ENCODE data around the gene WDR1.

The WDR1 gene

DNA sequence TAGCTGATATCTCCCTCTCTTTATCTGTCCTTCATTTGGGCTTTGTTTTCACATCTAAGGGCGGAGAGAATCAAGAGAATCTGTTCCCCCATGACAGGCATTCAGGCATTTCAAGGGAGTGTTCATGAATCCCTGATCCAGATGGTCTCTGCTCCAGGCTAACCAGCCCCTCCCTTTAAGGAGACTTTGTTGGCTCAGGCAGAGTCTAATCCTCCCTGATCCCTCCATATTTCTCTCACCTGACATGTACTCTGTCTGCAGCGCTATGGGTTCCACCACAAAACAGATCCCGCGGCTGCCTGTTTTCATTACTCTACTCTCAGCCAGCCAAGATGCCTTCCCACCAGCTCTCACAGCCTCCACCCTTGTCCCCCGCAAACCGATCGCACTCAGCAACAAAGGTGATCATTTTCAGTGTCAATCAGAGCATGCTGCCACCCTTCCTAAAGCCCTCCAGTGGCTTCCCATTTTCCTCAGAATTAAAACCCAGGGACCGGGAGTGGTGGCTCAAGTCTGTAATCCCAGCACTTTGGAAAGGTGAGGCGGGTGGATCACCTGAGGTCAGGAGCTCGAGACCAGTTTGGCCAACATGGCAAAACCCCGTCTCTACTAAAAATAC, 65.0 kb downstream of the WDR1 start:
- no peak overlapping the region for H3K27ac ChIP-seq (ENCODE audit: insufficient read depth, low read depth, low read length, poor library complexity, severe bottlenecking)
- H3K9me3 ChIP-seq (ENCODE audit: control insufficient read depth, low read length) = no peaks in the 10 kb centered on the region
- WGBS, 2 experiments = 82% methylated on average over 11 of the region's 11 CpGs
- H3K36me3 ChIP-seq (ENCODE audit: control insufficient read depth, insufficient read depth, low read length) = no peaks in the 10 kb centered on the region
- no peaks in the 10 kb centered on the region for H3K27me3 ChIP-seq (ENCODE audit: control insufficient read depth, insufficient read depth, low read length, poor library complexity, severe bottlenecking)
- H3K4me3 ChIP-seq (ENCODE audit: insufficient read depth, low read depth, low read length) = no peak overlapping the region
- peaks cover 14% of the 10 kb centered on the region for H3K4me1 ChIP-seq (ENCODE audit: control insufficient read depth, insufficient read depth, low read length)

DNA sequence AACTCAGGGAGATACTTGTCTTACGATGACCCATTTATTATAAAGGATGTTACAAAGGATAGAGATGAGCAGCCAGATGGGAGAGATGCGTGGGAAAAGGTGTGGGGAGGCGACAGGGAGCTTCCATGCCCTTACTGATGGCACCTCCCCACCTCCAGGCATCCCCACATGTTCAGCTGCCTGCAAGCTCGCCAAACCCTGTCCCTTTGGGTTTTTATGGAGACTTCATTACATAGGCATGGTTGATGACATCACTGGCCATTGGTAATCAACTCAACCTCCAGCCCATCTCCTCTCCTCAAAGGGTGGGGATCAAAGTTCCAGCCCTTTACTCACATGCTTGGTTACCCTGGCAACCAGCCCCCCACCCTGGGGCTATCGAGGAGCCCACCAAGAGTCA, 65.9 kb downstream of the WDR1 start:
- Histone ChIP-seq H3K27ac (ENCODE audit: insufficient read depth, low read depth, low read length, poor library complexity, severe bottlenecking) (no peak overlapping the region), H3K9me3 (ENCODE audit: control insufficient read depth, low read length) (no peaks in the 10 kb centered on the region), H3K27me3 (ENCODE audit: control insufficient read depth, insufficient read depth, low read length, poor library complexity, severe bottlenecking) (no peaks in the 10 kb centered on the region), H3K4me3 (ENCODE audit: insufficient read depth, low read depth, low read length) (no peak overlapping the region), H3K4me1 (ENCODE audit: control insufficient read depth, insufficient read depth, low read length) (peaks cover 14% of the 10 kb centered on the region), H3K36me3 (ENCODE audit: control insufficient read depth, insufficient read depth, low read length) (no peaks in the 10 kb centered on the region)
- 85 to 91% methylated on average over 5 of the region's 5 CpGs for WGBS, 2 experiments

DNA sequence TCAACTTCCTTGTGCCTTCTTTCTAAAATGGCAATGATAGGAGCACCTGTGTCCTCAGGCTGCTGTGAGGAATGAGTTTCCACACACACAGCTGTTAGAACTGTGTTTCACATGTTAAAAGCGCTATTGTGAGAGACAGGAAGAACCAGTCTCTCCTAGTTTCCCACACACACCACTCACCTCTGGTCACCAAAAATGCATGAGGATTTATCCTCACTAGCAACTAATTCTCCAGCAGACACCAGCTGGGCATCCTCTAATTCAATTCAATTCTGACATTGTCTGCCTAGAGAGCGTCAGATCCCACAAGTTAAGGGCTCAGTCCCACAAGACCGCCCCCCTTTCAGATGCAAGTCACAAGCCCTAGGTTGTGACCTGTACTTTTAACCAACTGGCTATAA, 66.3 kb downstream of the WDR1 start:
- 61 to 63% methylated on average over 3 of the region's 3 CpGs for WGBS, 2 experiments
- no peaks in the 10 kb centered on the region for H3K27me3 ChIP-seq (ENCODE audit: control insufficient read depth, insufficient read depth, low read length, poor library complexity, severe bottlenecking)
- no peaks in the 10 kb centered on the region for H3K9me3 ChIP-seq (ENCODE audit: control insufficient read depth, low read length)
- no peaks in the 10 kb centered on the region for H3K36me3 ChIP-seq (ENCODE audit: control insufficient read depth, insufficient read depth, low read length)
- peaks cover 14% of the 10 kb centered on the region for H3K4me1 ChIP-seq (ENCODE audit: control insufficient read depth, insufficient read depth, low read length)
- no peak overlapping the region for H3K4me3 ChIP-seq (ENCODE audit: insufficient read depth, low read depth, low read length)
- no peak overlapping the region for H3K27ac ChIP-seq (ENCODE audit: insufficient read depth, low read depth, low read length, poor library complexity, severe bottlenecking)

DNA sequence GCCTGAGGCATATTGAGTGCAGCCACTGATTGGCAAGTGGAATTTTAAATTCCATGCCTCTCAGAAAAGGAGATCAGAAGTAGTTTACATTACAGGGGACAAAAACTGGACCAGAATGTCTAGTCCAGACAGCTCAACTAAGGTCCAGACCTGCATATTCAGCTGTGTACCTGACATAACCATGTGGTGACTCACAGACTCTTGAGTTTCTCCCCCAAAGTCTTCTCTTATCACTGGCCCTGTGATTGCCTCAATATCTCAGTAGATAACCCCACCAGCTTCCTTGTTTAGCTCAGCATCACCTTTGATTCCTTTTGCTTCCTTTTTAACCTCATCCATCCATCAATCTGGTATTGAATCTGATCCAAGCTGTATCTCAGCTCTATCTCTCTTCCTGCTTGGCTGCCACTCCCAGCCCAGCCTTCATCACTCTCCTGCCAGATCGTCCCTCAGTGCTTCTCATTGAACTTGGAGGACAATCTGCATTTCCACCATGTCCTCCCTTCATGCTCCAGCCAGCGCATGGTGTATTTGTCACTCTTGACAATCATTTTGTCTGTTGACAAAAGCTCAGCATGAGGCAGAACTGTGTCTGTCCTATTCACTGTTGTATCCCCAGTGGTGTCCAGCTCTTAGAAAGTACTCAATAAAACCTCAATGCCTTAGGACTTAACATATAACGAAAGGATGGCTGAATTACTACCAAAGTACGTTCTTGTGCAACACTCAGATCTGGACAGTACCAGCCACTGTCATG, 67.5 kb downstream of the WDR1 start:
- Histone ChIP-seq H3K36me3 (ENCODE audit: control insufficient read depth, insufficient read depth, low read length) (no peaks in the 10 kb centered on the region), H3K4me3 (ENCODE audit: insufficient read depth, low read depth, low read length) (no peak overlapping the region), H3K4me1 (ENCODE audit: control insufficient read depth, insufficient read depth, low read length) (peaks cover 14% of the 10 kb centered on the region), H3K27me3 (ENCODE audit: control insufficient read depth, insufficient read depth, low read length, poor library complexity, severe bottlenecking) (no peaks in the 10 kb centered on the region), H3K27ac (ENCODE audit: insufficient read depth, low read depth, low read length, poor library complexity, severe bottlenecking) (no peak overlapping the region), H3K9me3 (ENCODE audit: control insufficient read depth, low read length) (no peaks in the 10 kb centered on the region)
- 80 to 85% methylated on average over 4 of the region's 4 CpGs for WGBS, 2 experiments

DNA sequence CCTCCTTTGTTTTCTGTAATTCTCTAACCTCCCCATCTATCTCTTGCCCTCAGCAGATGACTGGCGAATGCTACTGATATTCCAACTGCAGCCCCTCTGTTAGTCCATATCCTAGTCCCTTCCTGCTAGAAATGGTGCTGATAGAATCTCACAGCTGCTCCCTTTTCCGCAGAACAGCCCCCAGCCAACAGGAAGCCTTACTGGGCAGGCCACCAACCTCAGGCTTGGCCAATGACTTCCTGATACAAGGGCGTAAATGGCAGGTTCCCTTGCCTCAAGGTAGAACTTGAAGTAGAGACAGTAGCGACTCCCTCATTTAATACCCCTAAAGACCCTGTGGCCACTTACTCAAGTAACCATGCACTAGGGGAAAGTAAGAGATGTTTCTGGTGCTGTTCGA, 68.6 kb downstream of the WDR1 start:
- Histone ChIP-seq H3K36me3 (ENCODE audit: control insufficient read depth, insufficient read depth, low read length) (no peaks in the 10 kb centered on the region), H3K4me1 (ENCODE audit: control insufficient read depth, insufficient read depth, low read length) (peaks cover 14% of the 10 kb centered on the region), H3K9me3 (ENCODE audit: control insufficient read depth, low read length) (no peaks in the 10 kb centered on the region), H3K27me3 (ENCODE audit: control insufficient read depth, insufficient read depth, low read length, poor library complexity, severe bottlenecking) (no peaks in the 10 kb centered on the region), H3K27ac (ENCODE audit: insufficient read depth, low read depth, low read length, poor library complexity, severe bottlenecking) (no peak overlapping the region), H3K4me3 (ENCODE audit: insufficient read depth, low read depth, low read length) (no peak overlapping the region)
- 94 to 99% methylated on average over 5 of the region's 5 CpGs for WGBS, 2 experiments

DNA sequence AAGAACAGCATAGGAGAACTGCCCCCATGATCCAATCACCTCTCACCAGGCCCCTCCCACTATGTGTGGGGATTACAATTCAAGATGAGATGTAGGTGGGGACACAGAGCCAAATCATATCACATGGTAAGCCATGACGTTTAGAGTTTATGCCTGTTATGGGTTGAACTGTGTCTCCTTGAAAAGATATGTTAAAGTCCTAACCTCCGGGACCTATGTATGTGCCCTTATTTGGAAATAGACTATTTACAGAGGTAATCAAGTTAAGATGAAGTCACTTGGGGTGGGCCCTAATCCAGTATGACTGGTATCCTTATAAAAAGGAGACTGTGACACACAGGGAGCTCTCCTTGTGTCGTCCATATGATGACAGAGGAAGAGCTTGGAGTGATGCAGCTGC, 70.1 kb downstream of the WDR1 start:
- Histone ChIP-seq H3K36me3 (ENCODE audit: control insufficient read depth, insufficient read depth, low read length) (no peaks in the 10 kb centered on the region), H3K4me3 (ENCODE audit: insufficient read depth, low read depth, low read length) (no peak overlapping the region), H3K27ac (ENCODE audit: insufficient read depth, low read depth, low read length, poor library complexity, severe bottlenecking) (no peak overlapping the region), H3K9me3 (ENCODE audit: control insufficient read depth, low read length) (no peaks in the 10 kb centered on the region), H3K4me1 (ENCODE audit: control insufficient read depth, insufficient read depth, low read length) (peaks cover 10% of the 10 kb centered on the region), H3K27me3 (ENCODE audit: control insufficient read depth, insufficient read depth, low read length, poor library complexity, severe bottlenecking) (no peaks in the 10 kb centered on the region)
- WGBS, 2 experiments = 87 to 92% methylated on average over 3 of the region's 3 CpGs

DNA sequence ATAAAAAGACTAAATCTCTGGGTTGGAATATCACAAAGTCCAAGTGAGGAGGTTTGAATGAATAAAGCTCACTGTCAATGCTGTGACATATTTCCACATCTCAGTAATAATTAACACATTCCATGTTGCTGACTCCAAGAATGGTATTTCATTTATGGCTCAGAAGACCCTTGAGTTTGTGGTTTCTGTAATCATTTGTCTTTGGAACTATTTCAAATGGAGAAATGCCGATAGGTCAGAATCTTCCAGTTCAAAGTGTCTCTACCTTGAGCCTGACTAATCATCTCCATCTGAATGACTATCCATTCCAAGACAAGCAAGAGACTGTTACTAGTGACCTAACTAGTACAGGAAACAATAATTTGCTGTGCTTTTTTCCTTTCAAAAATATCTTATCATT, 71.1 kb downstream of the WDR1 start:
- H3K9me3 ChIP-seq (ENCODE audit: control insufficient read depth, low read length) = no peaks in the 10 kb centered on the region
- no peak overlapping the region for H3K27ac ChIP-seq (ENCODE audit: insufficient read depth, low read depth, low read length, poor library complexity, severe bottlenecking)
- H3K4me1 ChIP-seq (ENCODE audit: control insufficient read depth, insufficient read depth, low read length) = peaks cover 6% of the 10 kb centered on the region
- WGBS, 2 experiments = 87 to 93% methylated on average over 1 of the region's 1 CpG
- H3K27me3 ChIP-seq (ENCODE audit: control insufficient read depth, insufficient read depth, low read length, poor library complexity, severe bottlenecking) = no peaks in the 10 kb centered on the region
- H3K36me3 ChIP-seq (ENCODE audit: control insufficient read depth, insufficient read depth, low read length) = no peaks in the 10 kb centered on the region
- no peak overlapping the region for H3K4me3 ChIP-seq (ENCODE audit: insufficient read depth, low read depth, low read length)

DNA sequence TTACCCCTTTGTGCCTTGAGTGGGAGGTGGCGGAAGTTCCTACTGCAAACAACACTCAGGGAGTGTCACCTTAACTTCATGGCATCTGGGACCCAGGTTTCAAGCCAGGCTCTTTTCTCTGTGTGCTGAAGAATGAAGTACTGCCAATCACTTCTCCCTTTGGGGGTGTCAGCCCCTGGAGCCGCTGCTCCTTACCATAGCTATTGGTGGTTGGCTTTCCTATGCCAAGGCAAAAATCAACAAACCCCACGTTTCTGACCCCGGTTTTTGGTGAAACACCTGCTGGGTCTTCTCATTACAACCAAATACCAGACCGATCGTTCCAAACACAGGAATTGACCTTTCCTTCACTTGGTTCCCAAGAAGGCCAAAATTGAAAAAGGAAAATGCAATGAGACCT, 75.6 kb downstream of the WDR1 start:
- H3K4me3 ChIP-seq (ENCODE audit: insufficient read depth, low read depth, low read length) = no peak overlapping the region

DNA sequence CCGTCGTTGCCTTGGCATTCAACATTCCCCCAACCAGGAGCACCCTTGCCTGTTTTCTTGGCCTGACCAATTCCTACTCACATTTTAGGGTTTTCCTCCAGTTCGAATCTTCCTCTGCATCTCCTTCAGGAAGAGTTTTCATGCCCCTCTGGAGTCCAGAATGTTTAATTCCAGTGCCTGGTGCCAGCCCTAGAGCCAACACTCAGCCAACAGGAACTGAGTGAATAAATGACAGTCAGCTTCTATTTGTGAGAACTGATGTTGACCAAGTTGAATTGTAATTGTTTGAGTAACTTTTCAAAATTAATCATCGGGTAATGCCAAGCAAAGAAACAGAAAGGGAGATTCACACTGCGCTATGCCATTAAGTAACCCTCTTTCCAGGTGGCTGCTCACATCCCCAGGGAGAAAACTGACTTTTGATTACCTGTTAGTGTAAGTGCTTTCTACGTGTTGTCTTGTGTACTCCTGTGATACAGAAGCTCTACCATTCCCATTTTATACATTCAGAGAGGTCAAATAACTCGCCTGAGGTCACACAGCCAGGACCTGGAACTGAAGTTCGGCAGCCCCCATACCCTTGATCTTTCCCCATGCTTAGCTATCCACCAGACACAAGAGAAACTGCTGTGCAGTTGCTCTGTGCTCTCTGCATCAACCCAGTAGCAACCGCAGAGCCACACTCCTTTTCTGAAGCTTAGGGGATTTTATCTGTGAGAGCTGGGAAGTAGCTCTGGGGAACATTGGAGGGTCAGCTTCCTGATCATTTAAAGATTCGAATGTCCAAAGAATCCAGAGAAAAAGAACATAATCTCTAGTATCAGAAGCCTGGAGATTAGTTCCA, 76.3 kb downstream of the WDR1 start:
- Histone ChIP-seq H3K9me3 (ENCODE audit: control insufficient read depth, low read length) (no peaks in the 10 kb centered on the region), H3K27me3 (ENCODE audit: control insufficient read depth, insufficient read depth, low read length, poor library complexity, severe bottlenecking) (no peaks in the 10 kb centered on the region), H3K4me1 (ENCODE audit: control insufficient read depth, insufficient read depth, low read length) (no peaks in the 10 kb centered on the region), H3K27ac (ENCODE audit: insufficient read depth, low read depth, low read length, poor library complexity, severe bottlenecking) (no peak overlapping the region), H3K4me3 (ENCODE audit: insufficient read depth, low read depth, low read length) (no peak overlapping the region), H3K36me3 (ENCODE audit: control insufficient read depth, insufficient read depth, low read length) (no peaks in the 10 kb centered on the region)
- WGBS, 2 experiments = 93 to 94% methylated on average over 10 of the region's 10 CpGs

More for the DNA sequence above, 75.6 kb downstream of the WDR1 start:
- Histone ChIP-seq H3K9me3 (ENCODE audit: control insufficient read depth, low read length) (no peaks in the 10 kb centered on the region), H3K4me1 (ENCODE audit: control insufficient read depth, insufficient read depth, low read length) (no peaks in the 10 kb centered on the region), H3K27me3 (ENCODE audit: control insufficient read depth, insufficient read depth, low read length, poor library complexity, severe bottlenecking) (no peaks in the 10 kb centered on the region), H3K27ac (ENCODE audit: insufficient read depth, low read depth, low read length, poor library complexity, severe bottlenecking) (no peak overlapping the region), H3K36me3 (ENCODE audit: control insufficient read depth, insufficient read depth, low read length) (no peaks in the 10 kb centered on the region)
- 76 to 77% methylated on average over 6 of the region's 6 CpGs for WGBS, 2 experiments

DNA sequence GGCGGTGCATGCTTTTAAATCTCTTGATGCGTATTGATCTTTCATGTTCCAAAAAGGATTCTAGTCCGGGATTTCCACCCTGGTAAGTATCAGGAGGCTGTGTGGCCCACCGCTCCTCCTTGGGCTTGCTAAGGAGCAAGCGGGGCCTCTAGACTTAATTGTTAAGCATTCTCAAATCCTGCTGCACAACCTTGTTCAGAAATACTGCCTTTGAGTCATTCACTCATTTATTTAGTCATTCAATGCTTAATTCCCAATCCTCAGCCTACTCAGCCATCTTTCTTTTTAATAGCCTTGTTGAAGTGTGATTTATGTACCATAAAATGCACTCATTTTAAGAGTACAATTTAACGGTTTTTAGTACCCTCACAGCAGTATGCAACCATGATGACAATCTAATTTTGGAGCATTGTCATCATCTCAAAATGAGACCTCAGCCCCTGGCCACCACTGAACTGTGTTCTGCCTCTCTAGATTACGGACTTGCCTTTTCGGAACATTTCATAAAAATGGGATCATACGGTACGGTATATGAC, 79.7 kb downstream of the WDR1 start:
- no peak overlapping the region for H3K4me3 ChIP-seq (ENCODE audit: insufficient read depth, low read depth, low read length)
- H3K9me3 ChIP-seq (ENCODE audit: control insufficient read depth, low read length) = no peaks in the 10 kb centered on the region
- H3K4me1 ChIP-seq (ENCODE audit: control insufficient read depth, insufficient read depth, low read length) = peaks cover 13% of the 10 kb centered on the region
- H3K27ac ChIP-seq (ENCODE audit: insufficient read depth, low read depth, low read length, poor library complexity, severe bottlenecking) = no peak overlapping the region
- no peaks in the 10 kb centered on the region for H3K36me3 ChIP-seq (ENCODE audit: control insufficient read depth, insufficient read depth, low read length)
- WGBS, 2 experiments = 84 to 87% methylated on average over 10 of the region's 10 CpGs
- H3K27me3 ChIP-seq (ENCODE audit: control insufficient read depth, insufficient read depth, low read length, poor library complexity, severe bottlenecking) = no peaks in the 10 kb centered on the region

Measured in ectodermal cell (in vitro differentiated cells).